ENCODE measurements around the gene UXS1.

UXS1 gene

DNA sequence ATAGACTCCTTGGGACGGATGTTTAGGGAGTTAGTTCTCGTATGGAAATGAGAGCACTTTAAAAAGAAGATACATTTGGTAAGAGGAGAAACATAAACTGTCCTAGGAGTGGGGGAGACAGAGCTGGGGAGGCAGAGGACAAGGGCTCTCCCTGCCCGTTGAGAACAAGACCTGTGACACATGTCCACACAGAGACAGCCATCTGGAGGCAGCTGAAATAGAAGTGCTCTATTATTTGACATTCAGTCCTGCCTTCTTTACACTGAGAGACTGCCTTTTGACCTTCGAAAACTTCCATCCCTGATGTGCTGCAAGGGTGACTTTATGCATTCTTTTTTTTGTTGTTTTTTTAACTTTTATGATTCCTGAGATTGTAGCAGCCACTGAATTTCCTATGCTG, 150.1 kb downstream of the UXS1 start:
- Histone ChIP-seq H3K9me2 (replicated peaks; ENCODE audit: low read depth, low read length) (no peaks in the 10 kb centered on the region), H3K27me3 (ENCODE audit: insufficient read depth, low read length, poor library complexity, severe bottlenecking) (no peaks in the 10 kb centered on the region), H3K9me3 (ENCODE audit: insufficient read depth, low read depth, low read length) (no peaks in the 10 kb centered on the region), H3K9ac (ENCODE audit: low read depth, low read length, poor library complexity, severe bottlenecking) (no peak overlapping the region), H4K20me1 (ENCODE audit: insufficient read depth, low read length, poor library complexity, severe bottlenecking) (no peaks in the 10 kb centered on the region), H3K4me3 (ENCODE audit: low read length, poor library complexity, severe bottlenecking) (no peak overlapping the region), H3K4me2 (ENCODE audit: low read depth, low read length, poor library complexity, severe bottlenecking) (no peak overlapping the region), H3K4me1 (ENCODE audit: insufficient read depth, low read length, poor library complexity, severe bottlenecking) (no peaks in the 10 kb centered on the region), H2AFZ (ENCODE audit: low read length) (no peak overlapping the region), H3K79me2 (ENCODE audit: insufficient read depth, low read length) (no peaks in the 10 kb centered on the region), H3F3A (ENCODE audit: low read depth) (no peaks in the 10 kb centered on the region), H3K36me3 (ENCODE audit: insufficient read depth, low read length) (no peaks in the 10 kb centered on the region)
- TF ChIP-seq, protein P1, sequence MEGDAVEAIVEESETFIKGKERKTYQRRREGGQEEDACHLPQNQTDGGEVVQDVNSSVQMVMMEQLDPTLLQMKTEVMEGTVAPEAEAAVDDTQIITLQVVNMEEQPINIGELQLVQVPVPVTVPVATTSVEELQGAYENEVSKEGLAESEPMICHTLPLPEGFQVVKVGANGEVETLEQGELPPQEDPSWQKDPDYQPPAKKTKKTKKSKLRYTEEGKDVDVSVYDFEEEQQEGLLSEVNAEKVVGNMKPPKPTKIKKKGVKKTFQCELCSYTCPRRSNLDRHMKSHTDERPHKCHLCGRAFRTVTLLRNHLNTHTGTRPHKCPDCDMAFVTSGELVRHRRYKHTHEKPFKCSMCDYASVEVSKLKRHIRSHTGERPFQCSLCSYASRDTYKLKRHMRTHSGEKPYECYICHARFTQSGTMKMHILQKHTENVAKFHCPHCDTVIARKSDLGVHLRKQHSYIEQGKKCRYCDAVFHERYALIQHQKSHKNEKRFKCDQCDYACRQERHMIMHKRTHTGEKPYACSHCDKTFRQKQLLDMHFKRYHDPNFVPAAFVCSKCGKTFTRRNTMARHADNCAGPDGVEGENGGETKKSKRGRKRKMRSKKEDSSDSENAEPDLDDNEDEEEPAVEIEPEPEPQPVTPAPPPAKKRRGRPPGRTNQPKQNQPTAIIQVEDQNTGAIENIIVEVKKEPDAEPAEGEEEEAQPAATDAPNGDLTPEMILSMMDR (conservative IDR thresholded peaks at IDR 0.05; ENCODE audit: low read length), result no peak
- no peak for TF ChIP-seq EZH2phosphoT487 (IDR thresholded peaks at IDR 0.05; ENCODE audit: borderline replicate concordance)

Data from Loucy (cell line).